HPDE6-E6E7 (cell line): ENCODE measurements around the gene SIGLEC15.
"Not testable (repeated sequence)": the region's sequence is repeated elsewhere in the genome, so short reads cannot be mapped to it uniquely, and the experiment has no call there.

Experiments
- DNase-seq: peaks from one replicate; pipeline ENCODE4 v3.0.0; 2011; ENCODE audit warnings: missing footprints; ENCODE audit errors: extremely low spot score

Gene SIGLEC15, protein sequence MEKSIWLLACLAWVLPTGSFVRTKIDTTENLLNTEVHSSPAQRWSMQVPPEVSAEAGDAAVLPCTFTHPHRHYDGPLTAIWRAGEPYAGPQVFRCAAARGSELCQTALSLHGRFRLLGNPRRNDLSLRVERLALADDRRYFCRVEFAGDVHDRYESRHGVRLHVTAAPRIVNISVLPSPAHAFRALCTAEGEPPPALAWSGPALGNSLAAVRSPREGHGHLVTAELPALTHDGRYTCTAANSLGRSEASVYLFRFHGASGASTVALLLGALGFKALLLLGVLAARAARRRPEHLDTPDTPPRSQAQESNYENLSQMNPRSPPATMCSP

DNA sequence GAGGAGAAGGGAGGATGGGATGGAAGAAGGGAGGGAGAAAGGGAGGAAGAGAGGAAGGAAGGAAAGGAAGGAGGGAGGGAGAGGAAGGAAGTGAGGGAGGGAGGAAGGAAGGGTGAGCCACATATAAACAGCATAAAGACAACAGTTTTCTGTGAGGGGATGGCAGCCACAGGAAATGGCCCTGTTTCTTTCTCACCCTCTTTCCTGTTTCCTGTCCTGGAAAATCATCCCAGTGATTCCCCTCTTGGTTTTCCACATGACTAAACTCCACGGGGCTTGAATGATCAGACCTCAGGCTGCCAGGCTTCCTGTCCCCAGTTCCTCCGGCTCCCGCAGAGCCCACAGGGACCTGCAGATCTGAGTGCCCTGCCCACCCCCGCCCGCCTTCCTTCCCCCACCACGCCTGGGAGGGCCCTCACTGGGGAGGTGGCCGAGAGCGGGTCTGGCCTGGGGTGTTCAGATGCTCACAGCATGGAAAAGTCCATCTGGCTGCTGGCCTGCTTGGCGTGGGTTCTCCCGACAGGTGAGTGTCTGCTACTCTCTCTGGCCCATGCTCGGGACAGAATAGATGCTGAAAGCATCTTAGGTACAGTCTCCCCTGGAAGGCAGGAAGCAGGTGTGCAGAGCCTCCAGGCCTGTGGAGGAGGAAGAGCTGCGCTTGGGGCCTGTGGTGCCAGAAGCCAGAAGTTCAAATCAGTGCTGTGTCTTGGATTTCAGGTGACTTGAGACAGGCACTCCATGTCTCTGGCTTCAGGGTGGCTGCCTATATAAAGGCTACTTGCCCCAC lies at the start of gene SIGLEC15:
SIGLEC15 (plus strand) TSS at position 418 of the 787 bp plus-strand sequence; CDS start at position 472, 54 bp downstream.
- DNase-seq: no peak

DNA sequence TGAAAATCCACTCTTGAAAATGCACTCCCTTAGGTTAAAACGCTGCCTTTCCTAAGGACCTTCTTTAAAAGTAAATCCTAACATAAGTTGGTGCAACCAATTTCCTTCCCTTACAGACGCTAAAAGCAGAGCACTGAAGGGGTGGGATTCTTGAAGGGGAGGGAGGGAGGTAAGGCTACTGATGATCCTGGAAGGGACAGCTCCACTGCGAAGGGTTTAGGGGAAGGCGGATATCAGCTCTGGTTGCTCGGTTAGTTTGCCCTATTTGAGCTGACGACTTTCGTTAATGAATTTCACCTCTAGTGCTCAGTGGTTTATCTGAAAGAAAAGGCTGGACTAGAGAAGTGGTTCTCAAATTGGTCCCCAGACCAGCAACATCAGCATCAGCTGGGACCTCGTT lies 49.7 kb upstream of the SIGLEC15 start:
- no peak for DNase-seq

DNA sequence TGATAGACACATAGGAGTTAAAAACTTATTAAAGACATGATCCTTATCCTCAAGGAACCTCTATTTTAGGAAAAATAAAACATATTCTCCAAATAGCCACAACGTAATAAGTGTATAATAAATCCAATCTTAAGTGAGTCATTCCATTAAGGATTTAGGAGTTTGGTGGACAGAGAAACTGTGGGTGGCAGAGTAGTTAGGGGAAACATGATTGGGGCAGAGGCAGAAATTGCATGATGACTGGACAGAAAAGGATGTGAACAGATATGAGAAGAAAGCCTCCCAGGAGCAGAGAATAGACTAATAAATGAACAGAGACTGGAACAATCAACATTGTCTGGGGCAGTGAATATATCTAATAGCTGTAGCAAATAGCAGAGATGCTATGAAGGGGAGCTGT lies 48.1 kb upstream of the SIGLEC15 start:
- no peak for DNase-seq

DNA sequence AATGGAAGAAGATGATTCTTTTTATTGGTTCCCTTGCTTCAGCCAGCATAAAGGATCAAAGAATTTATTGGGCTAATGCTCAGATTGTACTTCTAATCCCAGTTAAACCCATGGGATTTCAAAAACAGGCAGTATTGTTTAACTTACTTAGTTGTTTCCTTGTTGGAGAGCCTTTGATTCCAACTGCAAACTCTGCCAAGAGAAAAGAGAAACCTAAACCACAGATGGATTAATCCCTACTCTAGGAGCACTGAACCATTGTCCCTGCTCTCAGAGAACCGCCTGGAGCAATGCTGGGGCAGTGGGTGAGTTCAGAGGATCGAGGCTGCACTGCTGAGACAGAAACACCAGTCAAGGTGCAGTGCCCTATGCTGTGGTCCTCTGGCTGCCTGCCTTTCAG lies 44.9 kb upstream of the SIGLEC15 start:
- DNase-seq: no peak

DNA sequence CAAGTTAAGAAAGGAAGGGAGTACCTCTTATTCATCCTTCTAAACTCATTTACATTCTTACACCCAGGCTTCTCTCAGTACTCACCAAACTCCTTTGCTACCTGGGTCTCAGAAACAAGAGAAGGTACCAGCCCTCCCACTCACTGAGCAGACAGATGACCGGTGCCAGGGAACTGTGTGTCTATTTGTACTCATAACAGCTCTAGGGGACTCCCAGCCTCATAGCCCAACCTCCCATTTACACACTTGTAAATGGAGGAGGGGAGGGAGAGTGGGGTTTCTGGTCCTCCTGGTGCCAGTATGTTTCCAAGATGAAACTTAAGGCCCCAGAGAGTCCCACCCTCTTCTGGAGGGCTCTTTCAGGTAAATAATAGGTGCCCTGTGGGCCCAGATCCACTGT lies 42.8 kb upstream of the SIGLEC15 start:
- DNase-seq: no peak

DNA sequence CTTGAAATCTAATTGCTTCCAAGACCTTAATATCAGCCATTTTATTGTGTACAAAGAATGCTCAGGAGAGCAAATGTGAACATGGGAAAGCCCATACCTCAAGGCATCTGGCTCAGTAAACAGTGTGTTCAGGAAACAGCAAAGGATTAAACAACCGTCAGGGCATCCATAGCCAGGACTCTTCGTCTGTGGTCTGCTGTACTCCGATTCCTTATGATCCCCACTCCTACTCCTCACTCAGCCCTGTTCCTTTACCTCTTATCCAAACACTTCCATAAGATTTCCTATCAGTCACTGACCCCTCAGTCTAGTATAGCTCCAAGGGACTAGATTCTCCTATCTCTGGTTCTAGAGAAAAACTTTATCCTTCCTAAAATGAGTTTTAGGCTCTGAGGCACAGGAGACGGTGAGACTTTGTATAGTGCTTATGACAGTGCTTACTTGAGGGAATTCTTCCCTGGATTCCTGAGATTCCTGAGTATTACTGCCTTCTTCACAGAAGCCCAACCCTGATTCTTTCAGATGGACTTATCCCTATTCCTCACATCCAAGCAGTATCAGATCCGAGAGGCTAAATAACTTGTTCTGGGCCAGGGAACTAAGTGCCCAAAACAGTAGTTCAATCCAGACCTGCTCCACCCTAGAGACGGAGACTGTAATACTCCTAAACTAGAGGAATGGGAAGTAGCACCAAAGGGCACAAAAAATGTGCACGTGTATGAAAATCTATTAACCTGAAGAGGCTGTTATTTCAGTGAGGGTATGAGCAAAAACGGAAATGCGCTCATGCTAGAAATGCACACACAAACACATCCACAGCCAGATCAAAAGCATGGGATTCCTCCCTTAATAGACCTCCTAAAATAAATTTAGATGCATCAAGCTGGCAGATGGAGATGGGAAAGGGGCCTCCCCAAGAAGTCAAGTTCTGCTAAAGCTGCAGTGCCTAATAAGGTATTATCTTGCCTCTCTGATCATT lies 42.1 kb upstream of the SIGLEC15 start:
- DNase-seq: no peak

DNA sequence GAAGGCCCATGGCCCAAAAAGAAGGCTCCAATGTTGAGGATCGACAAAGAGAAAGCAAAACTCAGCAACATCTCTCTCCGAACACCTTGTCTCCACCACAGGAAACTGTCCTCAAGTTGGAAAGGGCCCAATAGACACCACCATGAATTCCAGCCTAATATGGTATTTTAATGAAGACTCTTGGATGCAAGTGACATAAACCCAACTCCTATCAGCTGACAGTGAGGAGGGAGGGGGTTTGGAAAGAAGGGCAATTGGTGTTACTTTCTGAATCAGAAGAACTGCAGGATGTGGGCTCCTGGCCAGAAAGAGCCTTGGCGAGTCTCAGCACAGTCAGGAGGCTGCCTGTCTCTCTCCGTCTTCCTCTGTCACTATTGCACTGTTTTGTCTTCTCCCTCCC lies 40.3 kb upstream of the SIGLEC15 start:
- DNase-seq: no peak

DNA sequence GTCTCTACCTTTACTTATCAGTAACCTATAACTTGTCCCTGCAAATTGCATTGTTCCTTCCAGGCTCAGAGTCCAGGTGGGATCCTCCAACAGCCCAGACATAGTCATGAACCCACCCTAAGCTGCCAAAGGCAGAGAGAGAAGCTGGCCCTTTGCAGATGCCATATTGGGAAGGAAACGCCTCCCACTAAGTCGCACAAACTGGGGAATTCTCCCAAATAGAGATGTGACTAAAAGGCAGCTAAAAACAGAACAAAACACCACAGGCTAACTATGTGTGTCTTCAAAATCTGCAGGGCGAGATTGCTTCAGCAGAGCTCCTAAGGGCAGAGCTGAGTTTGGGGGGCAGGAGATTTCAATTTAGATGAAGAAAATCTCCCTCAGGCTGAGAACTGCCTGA lies 38.5 kb upstream of the SIGLEC15 start:
- no peak for DNase-seq

DNA sequence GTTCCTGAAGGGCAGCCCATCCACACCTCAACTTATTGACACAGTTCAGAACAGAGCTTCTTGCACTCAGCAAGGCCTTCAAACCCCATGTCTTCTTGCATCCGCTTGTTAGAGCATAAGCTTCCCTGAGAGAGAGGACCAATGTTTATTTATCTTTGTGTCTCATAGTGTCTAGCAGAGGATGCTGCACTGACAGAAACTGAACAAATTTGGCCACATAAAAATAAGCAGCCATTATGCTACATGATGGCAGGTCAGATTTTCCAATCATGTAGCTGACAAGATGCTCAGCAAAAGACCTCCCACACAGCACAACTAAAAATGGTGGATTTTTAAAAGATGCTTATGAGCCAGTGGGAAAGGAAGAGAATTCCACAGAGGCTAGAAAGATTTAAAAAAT lies 38.1 kb upstream of the SIGLEC15 start:
- DNase-seq: no peak

DNA sequence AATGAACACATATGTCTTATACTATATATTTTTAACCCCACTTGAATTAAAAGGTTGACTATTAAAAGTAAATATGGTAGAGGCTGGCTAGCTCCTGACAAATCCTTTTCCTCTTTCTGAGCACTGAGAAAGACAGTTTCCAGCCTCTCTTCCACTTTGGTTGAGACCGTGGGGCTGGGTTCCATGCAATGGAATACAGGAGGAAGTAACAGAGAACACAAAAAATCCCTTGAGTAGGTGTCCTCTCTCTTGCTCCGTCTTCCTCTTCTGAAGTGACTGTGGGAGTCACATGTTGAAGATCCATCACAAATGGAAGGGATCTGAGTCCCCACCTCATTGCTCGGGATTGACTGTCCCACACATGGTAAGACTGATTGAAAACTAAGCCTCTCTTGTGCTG lies 36.6 kb upstream of the SIGLEC15 start:
- no peak for DNase-seq

DNA sequence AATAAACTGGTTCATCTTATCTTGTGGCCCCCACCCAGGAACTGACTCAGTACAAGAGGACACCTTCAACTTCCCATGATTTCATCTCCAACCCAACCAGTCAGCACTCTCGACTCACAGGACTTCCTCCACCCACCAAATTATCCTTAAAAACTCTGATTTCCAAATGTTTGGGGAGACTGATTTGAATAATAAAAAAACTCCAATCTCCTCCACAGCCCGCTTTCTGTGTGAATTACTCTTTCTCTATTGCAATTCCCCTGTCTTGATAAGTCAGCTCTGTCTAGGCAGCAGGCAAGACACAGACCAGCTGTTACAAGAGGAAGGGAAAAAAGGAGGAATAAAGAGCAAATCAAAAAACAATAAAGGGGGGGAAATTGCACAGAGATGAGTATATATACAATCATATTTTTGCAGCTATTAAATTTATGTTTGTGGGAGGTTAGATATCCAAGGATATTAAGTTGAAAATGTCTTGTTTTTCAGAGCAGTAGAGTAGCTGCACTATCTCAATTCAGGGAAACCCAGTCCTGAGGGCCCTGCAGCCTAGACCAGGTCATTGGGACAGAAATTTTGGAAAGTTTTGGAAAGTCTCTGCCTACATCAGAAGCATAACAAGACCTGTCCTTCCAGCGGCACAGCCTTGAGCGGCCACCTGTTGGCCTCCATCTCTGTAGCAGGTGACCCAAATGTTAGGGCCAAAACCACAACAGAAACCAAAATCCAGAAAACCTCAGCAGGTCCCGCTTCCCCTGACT lies 32.8 kb upstream of the SIGLEC15 start:
- no peak for DNase-seq

DNA sequence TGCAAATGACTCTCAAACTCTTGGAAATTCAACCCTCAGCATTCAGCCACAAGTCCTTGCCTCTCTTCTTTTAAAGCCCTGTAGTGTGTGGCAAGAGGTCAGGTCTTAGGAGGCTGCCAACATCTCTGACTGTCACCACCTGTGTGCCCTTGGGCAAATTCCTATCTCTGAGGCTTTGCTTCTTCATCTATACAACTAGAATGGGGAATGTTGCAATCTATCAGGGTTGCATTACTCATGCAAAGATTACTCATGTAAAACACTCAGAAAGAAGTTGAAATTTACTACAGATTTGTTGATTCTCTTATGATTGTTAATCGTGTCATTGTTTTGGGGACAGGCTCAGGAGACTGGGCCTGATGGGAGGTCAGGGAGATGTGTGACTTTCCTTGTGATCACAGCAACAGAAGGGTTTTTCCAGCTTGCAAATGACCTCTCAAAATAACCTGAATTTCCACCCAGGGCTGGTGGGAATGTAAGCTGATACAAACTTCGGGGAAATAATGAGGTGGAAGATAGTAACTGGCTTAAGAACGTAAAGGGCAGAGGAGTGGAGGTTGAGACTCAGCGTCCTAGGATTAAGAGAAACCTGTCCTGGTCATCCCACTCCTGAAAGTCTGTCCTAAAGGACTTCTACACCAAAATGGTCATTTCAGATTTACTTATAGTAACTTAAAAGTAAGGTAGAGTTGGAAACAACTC lies 32.1 kb upstream of the SIGLEC15 start:
- peak; percentile 93 for DNase-seq

DNA sequence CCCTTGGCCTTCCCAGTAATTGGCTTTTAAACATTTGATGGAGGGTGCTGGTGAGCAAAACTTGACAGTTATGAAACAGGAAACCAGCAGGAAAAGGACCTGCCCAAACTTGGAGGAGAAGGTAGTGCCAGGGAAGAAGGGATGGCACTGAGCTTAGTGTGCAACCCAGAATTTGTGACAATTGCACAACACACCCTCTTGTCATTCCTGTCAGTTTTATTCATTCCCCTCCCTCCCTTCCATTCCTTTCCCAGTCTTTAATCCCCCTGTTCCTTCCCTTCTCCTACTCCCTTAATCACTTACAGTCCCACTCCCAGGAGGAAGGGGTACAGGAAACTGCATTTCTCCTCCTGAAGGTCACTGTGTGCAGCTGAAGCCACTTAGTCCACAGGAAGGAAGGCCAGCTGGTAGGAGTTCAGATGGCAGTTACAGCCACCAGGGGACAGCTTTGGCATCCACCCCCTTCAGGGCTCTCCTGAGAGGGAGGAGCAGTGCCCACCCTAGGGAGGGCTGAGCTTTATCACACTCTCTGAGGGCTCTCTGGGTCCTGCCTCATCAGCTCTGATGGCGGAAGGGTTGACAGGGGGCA lies 24.0 kb upstream of the SIGLEC15 start:
- no peak for DNase-seq

DNA sequence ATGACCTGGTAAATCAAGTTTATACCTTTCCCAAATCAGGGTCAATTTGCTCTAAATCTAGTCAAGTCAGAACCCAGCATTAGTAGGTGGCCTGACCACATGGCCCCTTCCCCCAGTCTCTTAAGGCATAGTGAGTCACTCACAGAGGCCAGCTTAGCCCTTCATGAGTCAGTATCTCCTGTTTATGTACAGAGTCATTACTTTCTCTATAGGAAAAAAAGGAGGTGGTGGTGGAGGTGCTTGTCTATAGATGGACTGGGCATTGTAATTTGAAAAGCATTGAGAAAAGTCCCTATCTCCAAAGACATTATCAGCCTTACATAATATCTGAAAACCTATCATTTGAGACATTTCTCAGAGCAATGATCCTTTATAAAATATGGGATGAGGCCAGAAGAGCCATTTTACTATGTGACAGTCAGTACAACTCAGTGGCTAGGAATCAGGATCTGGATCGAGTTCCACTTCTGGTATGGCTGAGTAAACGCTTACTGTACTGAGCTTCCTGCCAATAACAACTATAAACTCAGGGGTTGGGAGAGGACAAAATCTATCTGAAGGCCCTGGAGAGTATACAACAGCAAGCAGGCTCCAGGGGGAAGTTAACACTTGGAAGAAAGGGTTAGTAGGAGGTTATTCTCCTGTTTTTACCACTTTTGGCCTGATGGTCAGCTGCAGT lies 22.5 kb upstream of the SIGLEC15 start:
- peak; percentile 90 for DNase-seq

DNA sequence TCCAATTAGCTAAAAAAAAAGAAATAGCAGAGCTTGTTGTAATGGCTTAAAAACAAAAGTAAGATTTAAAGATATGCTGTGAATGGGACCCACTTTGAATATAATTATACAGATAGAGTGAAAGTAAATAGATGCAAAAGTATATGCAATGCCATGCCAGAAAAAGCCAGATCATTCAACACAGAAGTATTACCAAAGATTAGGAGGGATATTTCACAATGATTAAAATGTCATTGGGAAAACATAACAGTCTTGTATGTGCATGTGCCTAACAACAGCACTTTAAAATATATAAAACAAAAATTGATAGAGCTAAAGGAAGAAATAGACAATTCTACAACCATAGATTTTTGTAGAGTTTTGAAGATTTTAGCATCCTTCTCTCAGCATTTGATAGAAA lies 19.9 kb upstream of the SIGLEC15 start:
- no peak for DNase-seq

DNA sequence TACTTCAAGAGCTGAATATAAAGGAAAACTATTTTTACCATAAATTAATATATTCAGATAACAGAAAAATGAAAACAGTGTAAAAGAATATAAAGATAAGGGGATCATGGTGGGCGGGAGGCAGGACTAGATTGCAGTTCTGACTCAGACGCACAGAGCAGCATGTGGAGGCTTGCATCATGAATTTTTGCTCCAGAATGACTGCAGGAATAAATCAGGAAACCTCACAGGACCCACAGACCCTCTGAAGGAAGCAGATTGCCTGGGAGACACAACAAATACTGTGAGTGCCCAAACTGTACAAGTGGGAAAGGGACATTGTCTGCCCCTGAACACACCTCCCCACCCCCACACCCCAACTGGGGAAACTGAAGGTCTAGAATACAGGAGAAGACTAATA lies 19.2 kb upstream of the SIGLEC15 start:
- DNase-seq: no peak

DNA sequence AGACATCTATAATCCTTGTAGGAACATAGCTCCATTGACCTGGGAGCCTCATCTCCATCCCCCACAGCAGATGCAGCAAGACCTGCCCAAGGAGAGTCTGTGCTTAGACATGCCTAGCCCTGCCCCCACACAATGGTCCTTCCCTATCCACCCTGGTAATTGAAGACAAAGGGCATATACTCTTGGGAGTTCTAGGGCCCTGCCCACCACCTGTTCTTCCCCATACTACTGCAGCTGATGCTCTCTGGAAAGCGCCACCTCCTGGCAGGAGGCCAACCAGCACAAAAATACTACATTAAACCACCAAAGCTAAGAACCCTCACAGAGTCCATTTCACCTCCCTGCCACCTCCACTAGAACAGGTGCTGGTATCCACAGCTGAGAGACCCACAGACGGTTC lies 18.3 kb upstream of the SIGLEC15 start:
- not testable (repeated sequence) for DNase-seq

DNA sequence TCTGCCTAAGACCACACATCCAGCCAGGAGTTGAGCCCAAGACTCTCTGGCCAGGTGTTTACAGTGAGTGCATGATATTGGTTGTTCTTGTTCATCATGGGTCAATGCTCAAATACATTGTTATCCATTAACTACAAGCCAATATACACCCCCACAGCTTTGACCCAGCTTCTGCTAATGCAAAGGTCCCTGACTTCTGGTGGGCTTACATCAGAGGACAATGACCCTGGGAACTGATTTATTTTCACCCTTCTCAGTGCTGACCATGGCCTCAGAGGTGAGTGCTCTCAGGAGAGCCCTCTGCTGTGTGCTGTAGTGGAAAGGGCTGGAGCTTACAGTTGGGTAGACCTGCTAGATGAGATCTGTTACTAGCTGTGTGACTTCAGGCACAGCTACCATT lies 10.7 kb upstream of the SIGLEC15 start:
- not testable (repeated sequence) for DNase-seq

DNA sequence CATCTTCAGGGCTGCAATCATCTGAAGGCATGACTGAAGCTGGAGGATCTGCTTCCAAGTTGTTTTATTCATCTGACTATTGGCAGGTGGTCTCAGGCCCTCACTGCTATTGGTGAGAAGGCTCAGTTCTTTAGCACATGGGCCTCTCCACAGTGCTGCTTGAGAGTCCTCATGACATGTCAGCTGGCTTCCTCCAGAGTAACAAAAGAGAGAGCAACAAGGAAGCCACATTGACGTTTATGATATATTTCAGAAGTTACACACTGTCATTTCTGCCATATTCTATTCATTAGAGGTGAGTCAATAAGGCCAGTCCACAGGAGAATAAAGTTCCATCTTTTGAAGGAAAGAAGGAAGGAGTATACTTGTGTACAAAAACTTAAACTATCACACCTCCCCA lies 7.9 kb upstream of the SIGLEC15 start:
- no peak for DNase-seq

DNA sequence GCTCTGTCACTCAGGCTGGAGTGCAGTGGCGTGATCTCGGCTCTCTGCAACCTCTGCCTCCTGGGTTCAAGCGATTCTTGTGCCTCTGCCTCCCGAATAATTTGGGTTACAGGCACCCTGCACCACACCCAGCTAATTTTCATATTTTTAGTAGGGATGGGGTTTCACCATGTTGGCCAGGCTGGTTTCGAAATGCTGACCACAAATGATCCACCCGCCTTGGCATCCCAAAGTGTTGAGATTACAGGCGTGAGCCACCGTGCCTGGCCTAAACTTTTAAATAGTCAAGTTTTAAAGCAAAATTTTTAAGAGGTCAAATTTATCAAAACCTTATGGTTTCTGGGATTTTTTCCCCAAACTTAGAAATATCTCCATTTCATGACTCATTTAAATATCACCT lies 6.7 kb upstream of the SIGLEC15 start:
- DNase-seq: not testable (repeated sequence)
